GM12892 (cell line): Measurements from ENCODE around the gene RBM4. TPM values are rescaled to one million over a fixed set of nuclear protein-coding genes. Genes with fewer than 3 reads are reported as not detected.
"Not testable (repeated sequence)": the region's sequence is repeated elsewhere in the genome, so short reads cannot be mapped to it uniquely, and the experiment has no call there.

Experiments
- DNase-seq: peaks from one replicate; pipeline ENCODE4 v3.0.0; 2011; ENCODE audit not compliant: insufficient read length
- FAIRE-seq: peaks from 2 replicates; lab custom pipeline; 2011; peaks lifted over from hg19 to GRCh38; lab: Jason Lieb, UNC
- POLR2A ChIP-seq: IDR thresholded peaks from 2 replicates; pipeline ENCODE4 v1.6.1; 2011; ENCODE audit warnings: low read depth, low read length, control low read depth
- POLR2AphosphoS5 ChIP-seq: IDR thresholded peaks from 2 replicates; pipeline ENCODE4 v1.6.1; 2011; ENCODE audit warnings: low read depth, low read length, control low read depth
- TAF1 ChIP-seq: IDR thresholded peaks from 2 replicates; pipeline ENCODE4 v1.6.1; 2011; ENCODE audit warnings: low read depth, mild to moderate bottlenecking, control low read depth, low read length, borderline replicate concordance
- polyA plus RNA-seq: library from polyadenylated mRNA; unstranded; fragments of >200 nt; gene quantifications from one replicate; pipeline ENCODE4 v1.2.1, GENCODE V29; 2012; ENCODE audit warnings: missing spikeins, inconsistent platforms; ENCODE audit not compliant: missing spikeins

The RBM4 gene, protein sequence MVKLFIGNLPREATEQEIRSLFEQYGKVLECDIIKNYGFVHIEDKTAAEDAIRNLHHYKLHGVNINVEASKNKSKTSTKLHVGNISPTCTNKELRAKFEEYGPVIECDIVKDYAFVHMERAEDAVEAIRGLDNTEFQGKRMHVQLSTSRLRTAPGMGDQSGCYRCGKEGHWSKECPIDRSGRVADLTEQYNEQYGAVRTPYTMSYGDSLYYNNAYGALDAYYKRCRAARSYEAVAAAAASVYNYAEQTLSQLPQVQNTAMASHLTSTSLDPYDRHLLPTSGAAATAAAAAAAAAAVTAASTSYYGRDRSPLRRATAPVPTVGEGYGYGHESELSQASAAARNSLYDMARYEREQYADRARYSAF
- 121 TPM for polyA plus RNA-seq

DNA sequence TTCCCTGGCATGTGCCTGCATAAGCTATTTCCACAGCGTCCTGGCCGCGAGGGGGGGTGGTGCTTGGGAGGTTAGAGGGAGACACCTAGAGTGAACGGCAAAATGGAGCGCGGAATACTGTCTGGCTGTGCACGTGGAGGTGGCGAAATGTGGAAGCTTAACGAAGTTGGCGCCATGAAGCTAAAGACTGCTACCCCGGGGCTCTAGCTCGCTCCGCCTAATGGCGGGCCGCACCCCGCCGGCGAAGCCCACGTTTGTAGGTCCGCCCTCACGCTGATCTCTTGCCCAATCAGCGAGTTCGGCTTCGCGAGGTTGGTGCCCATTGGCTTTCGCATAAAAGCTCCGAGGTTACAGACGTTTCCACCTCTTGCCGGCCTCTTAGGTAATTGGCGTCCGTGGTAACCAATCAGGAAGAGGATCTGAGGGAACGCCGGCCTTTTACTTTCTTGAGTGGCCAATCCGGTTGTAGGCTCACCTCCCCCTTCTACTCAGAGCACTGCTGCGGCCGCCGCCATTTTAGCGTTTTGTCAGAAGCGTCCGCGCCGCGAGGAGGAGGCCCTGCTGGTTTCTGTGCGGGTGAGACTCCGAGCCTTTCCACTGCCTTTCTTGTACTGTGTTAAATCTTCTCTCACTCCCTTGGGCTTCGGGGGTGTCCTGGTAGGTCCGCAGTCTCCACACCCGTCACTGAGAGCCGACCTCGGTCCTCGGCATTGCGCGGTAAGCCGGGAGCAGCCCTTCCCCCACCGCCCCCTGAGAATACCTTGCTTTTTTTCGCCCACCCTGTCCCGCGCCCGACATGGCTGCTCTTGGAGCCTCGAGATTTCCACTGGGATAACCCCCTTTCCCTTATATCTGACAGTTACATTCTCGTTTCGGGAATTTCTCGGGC, at the start of gene RBM4:
RBM4 (plus strand) TSS at position 527 of the 889 bp plus-strand sequence. CDS start 1,009 bp downstream, outside the sequence.
- peak; percentile 84; the same call in 1 of the 2 replicates for TF ChIP-seq TAF1
- peak; percentile 94 for TF ChIP-seq POLR2A
- peak; percentile 93 for TF ChIP-seq POLR2AphosphoS5
- FAIRE-seq (peak; percentile 94), DNase-seq (peak; percentile 94)

DNA sequence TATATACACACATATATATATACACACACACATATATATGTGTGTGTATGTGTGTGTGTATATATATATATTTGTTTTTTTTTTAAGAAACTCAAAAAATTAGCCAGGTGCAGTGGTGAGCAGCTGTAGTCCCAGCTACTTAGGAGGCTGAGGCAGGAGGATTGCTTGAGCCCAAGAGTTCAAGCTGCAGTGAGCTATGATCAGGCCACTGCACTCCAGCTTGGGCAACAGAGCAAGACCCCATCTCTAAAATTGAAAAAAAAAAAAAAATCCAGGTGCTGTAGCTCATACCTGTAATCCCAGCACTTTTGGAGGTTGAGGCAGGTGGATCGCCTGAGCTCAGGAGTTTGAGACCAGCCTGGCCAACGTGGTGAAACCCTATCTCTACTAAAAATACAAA, 49.2 kb upstream of the RBM4 start:
- FAIRE-seq, DNase-seq: not testable (repeated sequence)

DNA sequence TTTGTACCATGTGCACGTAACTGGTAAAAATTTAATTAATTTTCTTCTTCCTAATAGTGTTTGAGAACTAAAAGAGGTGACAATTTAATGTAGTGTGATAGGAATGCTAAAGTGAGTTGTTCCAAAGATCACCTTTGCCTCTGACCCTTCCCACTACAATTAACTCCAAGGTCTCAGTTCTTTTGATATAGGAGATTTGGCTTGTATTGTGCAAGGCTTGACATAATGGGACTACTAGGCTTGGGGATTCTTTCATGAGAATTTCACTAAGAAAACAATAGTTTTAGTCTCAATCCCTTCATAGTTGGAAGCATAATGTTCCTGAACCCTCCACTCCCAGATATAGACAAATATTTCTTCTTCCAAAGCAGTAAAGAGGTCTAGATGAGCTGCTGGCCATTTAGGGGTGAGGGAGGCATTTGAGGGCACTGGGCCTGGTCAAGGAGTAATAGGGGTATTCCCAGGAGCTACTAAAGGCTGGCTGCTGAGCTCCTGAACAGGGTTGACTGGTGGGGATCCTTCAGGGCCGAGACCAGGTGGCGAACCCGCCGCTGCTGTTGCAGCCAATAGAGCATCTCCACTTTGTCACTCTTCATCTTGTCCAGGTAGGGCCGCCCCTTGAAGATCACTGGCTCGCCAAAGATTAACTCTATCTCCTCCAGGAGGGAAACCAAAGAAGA, 48.4 kb upstream of the RBM4 start:
- no peak for TF ChIP-seq TAF1
- TF ChIP-seq POLR2AphosphoS5 = no peak
- no peak for TF ChIP-seq POLR2A
- FAIRE-seq (no peak), DNase-seq (no peak)

DNA sequence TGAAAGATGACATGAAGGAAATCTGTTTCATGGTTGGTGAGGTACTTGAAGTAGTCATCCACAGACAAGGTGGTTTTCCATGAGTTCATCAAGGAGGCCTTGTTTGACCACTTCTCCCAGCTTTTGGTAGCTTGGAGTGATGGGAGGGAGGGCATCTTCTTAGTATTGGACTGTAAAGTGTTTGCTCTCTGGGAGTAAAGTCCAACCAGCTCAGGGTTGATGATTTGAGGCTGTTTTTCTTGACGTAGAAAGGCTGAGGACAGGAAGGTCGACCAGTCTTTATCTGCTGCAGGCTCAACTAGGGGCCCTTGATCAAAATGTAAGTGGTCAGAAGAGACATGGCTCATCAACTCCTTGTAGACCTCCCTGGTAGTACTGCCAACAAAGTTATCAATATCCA, 47.3 kb upstream of the RBM4 start:
- DNase-seq (no peak), FAIRE-seq (no peak)
- no peak for TF ChIP-seq TAF1
- TF ChIP-seq POLR2AphosphoS5 = no peak
- TF ChIP-seq POLR2A = no peak

DNA sequence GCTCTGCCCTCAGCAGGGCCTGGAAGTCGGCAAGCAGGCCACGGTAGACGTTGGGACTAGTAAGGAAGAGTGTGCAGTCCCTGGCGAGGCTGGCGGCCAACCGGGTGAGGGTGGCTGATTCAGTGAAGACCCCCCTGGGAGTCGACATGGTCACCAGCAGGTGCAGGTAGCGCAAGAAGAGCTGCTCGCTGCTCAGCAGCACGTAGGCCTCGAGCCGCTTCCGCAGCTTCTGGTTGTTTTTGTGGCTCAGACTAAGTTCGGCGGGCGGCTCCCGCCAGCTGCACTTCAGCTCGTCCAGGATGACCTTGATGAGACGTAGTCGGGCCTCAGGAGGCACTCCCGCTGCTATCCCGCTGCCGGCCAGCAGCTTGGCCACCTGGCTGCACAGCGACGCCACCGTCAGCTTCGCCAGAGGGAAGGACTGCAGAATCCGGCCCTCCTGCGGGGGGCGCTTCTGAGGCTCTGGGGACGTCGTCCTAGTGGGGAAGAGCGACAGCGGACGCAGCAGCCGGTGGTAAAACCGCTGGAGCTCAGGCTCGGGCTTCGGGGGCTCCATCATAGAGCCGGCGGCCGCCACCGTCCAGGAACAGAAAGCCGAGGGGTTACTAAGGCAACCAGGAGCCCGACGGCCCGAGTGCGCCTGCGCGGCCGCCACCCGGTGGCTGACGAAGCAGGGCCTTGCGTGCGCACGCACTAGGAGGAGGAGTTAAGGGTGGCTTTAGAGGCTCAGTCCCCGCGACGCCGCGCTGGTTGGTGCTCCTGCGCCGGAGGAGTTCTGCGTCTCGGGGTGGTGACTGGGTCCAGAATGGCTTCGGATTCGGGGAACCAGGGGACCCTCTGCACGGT, 45.8 kb upstream of the RBM4 start, which contains the start of the genes CCDC87 and CCS:
CCDC87 (minus strand) TSS at position 607 of the 846 bp plus-strand sequence; CDS start at position 559, 48 bp downstream.
CCS (plus strand) TSS at position 729 of the 846 bp plus-strand sequence; CDS start at position 806, 77 bp downstream.
- peak; percentile 99 for FAIRE-seq
- TF ChIP-seq POLR2AphosphoS5 (peak; percentile 96), TAF1 (peak; percentile 27; the same call in 1 of the 2 replicates), POLR2A (peak; percentile 97)
- DNase-seq = peak; percentile 100

DNA sequence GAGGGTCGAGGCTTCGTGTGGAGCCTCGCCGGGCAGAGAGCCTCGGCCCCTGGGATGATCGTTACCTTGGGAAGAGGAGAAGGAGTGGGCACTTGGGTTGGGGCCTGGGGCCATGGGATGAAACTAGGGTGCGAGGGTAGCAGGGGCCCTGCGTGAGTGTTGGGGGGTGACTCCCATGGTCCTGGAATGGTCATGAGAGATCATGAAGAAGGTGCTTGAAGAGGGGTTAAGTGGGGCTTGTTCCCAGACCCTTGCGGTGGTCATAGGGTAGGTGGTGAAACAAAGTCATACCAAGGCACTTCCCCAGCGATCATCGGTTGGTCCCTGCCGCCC, 45.2 kb upstream of the RBM4 start:
- TF ChIP-seq TAF1 (no peak), POLR2AphosphoS5 (no peak), POLR2A (no peak)
- no peak for DNase-seq
- no peak for FAIRE-seq

DNA sequence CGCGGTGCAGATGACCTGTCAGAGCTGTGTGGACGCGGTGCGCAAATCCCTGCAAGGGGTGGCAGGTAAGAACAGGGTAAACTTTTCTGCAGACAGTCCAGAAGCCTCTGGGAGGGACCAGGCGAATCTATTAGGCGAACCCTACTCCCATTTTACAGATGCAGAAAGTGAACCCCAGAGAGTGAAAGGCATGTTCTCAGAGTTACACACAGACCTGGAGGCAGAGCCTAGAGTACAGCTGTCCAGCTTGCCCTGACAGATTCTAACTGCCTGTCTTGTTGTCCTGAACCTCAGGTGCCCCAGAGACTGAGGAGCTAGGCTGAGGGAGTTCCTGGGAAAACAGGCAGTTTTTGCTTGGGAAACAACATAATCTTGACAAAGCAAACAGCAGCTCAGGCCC, 44.9 kb upstream of the RBM4 start:
- DNase-seq (no peak), FAIRE-seq (no peak)
- TF ChIP-seq POLR2A (no peak), POLR2AphosphoS5 (no peak), TAF1 (no peak)

DNA sequence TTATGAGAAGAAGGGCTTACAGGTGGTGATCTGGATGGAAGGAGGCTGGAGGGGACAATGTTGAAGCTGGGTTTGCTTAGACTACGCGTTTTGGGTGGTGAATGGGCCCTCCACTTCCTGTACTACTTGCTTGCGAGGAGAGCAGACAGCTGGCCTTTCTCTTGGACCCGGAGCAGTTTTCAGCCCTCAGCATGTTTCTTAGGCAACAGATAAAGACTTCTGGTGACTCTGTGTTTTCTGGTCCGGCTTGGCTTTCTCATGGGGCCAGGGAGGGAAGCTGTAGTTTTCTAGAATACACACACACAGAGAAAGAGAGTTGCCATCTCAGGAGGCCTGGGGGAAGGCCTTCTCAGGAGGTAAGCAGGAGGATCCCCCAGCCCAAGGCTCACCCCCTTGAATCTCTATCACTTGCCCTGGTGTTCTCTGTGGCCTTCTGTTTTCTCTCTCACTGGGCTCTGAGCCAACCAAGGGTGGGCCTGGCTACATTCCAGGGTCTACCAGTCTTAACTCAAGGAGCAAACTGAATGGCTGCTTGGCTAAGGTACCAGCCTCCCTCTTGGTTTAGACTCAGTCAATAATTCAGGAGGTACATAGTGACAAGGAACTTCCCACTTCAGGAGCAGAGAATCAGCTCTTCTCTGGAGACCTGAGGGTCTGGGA, 43.1 kb upstream of the RBM4 start:
- FAIRE-seq (no peak), DNase-seq (no peak)
- TF ChIP-seq TAF1 (no peak), POLR2A (no peak), POLR2AphosphoS5 (no peak)

DNA sequence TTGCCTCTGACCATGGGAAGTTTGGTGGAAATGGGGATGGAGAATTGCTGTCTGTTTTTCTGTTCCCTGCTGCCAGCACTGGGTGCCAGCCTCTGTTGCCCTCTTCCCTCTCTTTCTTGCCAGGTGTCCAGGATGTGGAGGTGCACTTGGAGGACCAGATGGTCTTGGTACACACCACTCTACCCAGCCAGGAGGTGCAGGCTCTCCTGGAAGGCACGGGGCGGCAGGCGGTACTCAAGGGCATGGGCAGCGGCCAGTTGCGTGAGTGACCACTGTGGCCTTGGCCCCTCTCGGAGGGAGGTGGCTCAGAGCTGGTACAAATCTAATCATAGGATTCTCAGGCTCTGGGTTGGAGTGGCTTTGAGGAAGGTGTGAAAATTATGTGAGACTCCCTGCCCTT, 39.5 kb upstream of the RBM4 start:
- no peak for TF ChIP-seq TAF1
- TF ChIP-seq POLR2A = no peak
- TF ChIP-seq POLR2AphosphoS5 = no peak
- FAIRE-seq (no peak), DNase-seq (no peak)

DNA sequence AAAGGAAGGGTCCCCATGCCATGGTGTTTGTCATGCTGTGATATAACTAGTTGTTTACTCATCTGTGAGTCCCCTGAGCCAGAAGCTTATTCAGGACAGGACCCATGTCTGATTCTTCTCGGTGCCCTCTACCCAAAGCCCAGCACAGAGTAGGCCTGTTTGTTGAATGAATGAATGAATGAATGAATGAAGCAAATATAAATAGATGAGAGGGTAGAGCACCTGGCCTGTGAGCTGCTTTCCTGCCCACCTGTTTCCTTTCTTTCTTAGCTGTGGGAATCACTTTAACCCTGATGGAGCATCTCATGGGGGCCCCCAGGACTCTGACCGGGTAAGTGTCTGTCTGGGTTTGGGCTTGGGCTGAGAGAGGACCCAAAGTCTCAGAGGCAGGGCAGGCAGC, 38.3 kb upstream of the RBM4 start:
- FAIRE-seq = no peak
- no peak for DNase-seq
- TF ChIP-seq TAF1 = no peak
- no peak for TF ChIP-seq POLR2A
- no peak for TF ChIP-seq POLR2AphosphoS5
